HG03045 (cell line): ENCODE measurements around the gene MMAB.
"Not testable (repeated sequence)": the region's sequence is repeated elsewhere in the genome, so short reads cannot be mapped to it uniquely, and the experiment has no call there.

Experiments
- ATAC-seq: cut with Tn5 transposase; IDR thresholded peaks from one replicate; pipeline ENCODE4 v1.9.1; 2021; ENCODE audit warnings: mild to moderate bottlenecking, moderate library complexity; ENCODE audit not compliant: unreplicated experiment

MMAB gene

GRCh38 chr12:109604132-109604585, 30.9 kb upstream of the MMAB start:
- ATAC-seq = no peak

- not testable (repeated sequence) for ATAC-seq
Observed at GRCh38 chr12:109602132-109602531, 28.8 kb upstream of the MMAB start.

GRCh38 chr12:109601557-109601956, 28.3 kb upstream of the MMAB start:
- ATAC-seq = no peak

GRCh38 chr12:109600995-109601394, 27.7 kb upstream of the MMAB start:
- ATAC-seq = no peak

GRCh38 chr12:109600481-109600880, 27.2 kb upstream of the MMAB start:
- ATAC-seq = no peak

GRCh38 chr12:109599087-109599486, 25.8 kb upstream of the MMAB start:
- no peak for ATAC-seq

- no peak for ATAC-seq
Observed at GRCh38 chr12:109598428-109598854, 25.1 kb upstream of the MMAB start.

GRCh38 chr12:109597795-109598427, 24.6 kb upstream of the MMAB start:
- ATAC-seq = no peak

GRCh38 chr12:109597414-109597794, 24.1 kb upstream of the MMAB start:
- ATAC-seq = no peak

- no peak for ATAC-seq
Observed at GRCh38 chr12:109596418-109597244, 23.3 kb upstream of the MMAB start.

GRCh38 chr12:109595321-109595902, 22.1 kb upstream of the MMAB start:
- ATAC-seq = no peak

GRCh38 chr12:109594556-109595317, 21.4 kb upstream of the MMAB start:
- no peak for ATAC-seq

GRCh38 chr12:109592905-109593272, 19.6 kb upstream of the MMAB start:
- no peak for ATAC-seq

GRCh38 chr12:109592195-109592904, 19.0 kb upstream of the MMAB start:
- no peak for ATAC-seq

GRCh38 chr12:109591041-109591440, 17.7 kb upstream of the MMAB start:
- ATAC-seq = no peak

- no peak for ATAC-seq
Observed at GRCh38 chr12:109590566-109590965, 17.3 kb upstream of the MMAB start.

GRCh38 chr12:109589691-109590245, 16.5 kb upstream of the MMAB start:
- no peak for ATAC-seq

GRCh38 chr12:109589240-109589590, 15.9 kb upstream of the MMAB start:
- ATAC-seq = no peak

GRCh38 chr12:109588461-109589239, 15.3 kb upstream of the MMAB start:
- no peak for ATAC-seq

- ATAC-seq = no peak
Observed at GRCh38 chr12:109587921-109588320, 14.6 kb upstream of the MMAB start.
